ENCODE results near the gene MAN2B2.
"Not testable (repeated sequence)": the region's sequence is repeated elsewhere in the genome, so short reads cannot be mapped to it uniquely, and the experiment has no call there.

Gene MAN2B2

GRCh38 chr4:6644792-6645530 is 70.0 kb downstream of the MAN2B2 start:
- DNase-seq = no peak

GRCh38 chr4:6647169-6647568 is 72.2 kb downstream of the MAN2B2 start:
- no peak for DNase-seq

GRCh38 chr4:6647582-6648230 is 72.7 kb downstream of the MAN2B2 start:
- DNase-seq = no peak

GRCh38 chr4:6649216-6649615 is 74.2 kb downstream of the MAN2B2 start:
- no peak for DNase-seq

- DNase-seq = not testable (repeated sequence)
Measured at GRCh38 chr4:6654211-6654610, 79.2 kb downstream of the MAN2B2 start.

GRCh38 chr4:6655291-6655690 is 80.3 kb downstream of the MAN2B2 start:
- DNase-seq = not testable (repeated sequence)

GRCh38 chr4:6655924-6656323 is 80.9 kb downstream of the MAN2B2 start:
- no peak for DNase-seq

- no peak for DNase-seq
Measured at GRCh38 chr4:6657242-6658208, 82.5 kb downstream of the MAN2B2 start.

- DNase-seq = no peak
Measured at GRCh38 chr4:6658209-6658595, 83.2 kb downstream of the MAN2B2 start.

GRCh38 chr4:6658597-6659075 is 83.6 kb downstream of the MAN2B2 start:
- DNase-seq = peak; percentile 69

- no peak for DNase-seq
Measured at GRCh38 chr4:6659897-6660296, 84.9 kb downstream of the MAN2B2 start.

GRCh38 chr4:6660430-6660829 is 85.4 kb downstream of the MAN2B2 start:
- DNase-seq = no peak

GRCh38 chr4:6662591-6662990 is 87.6 kb downstream of the MAN2B2 start:
- no peak for DNase-seq

GRCh38 chr4:6663596-6664393 is 88.8 kb downstream of the MAN2B2 start:
- no peak for DNase-seq

- no peak for DNase-seq
Measured at GRCh38 chr4:6665320-6665654, 90.3 kb downstream of the MAN2B2 start.

GRCh38 chr4:6668391-6668790 is 93.4 kb downstream of the MAN2B2 start:
- no peak for DNase-seq

GRCh38 chr4:6671648-6672047 is 96.7 kb downstream of the MAN2B2 start:
- no peak for DNase-seq

GRCh38 chr4:6672131-6672530 is 97.1 kb downstream of the MAN2B2 start:
- DNase-seq = no peak

- not testable (repeated sequence) for DNase-seq
Measured at GRCh38 chr4:6672541-6673190, 97.7 kb downstream of the MAN2B2 start.

Measured in CD4-positive, alpha-beta T cell treated with Interleukin-17A for 4 hours (primary cell).